Keratinocyte (primary cell): ENCODE data around the gene ZC3H14. TPM values are rescaled to one million over a fixed set of nuclear protein-coding genes. Genes with fewer than 3 reads are reported as not detected.

Experiments used
- DNase-seq: peaks from one replicate; pipeline ENCODE4 v3.0.0-alpha.2; 2011; ENCODE audit warnings: low read depth, missing footprints, low spot score
- FAIRE-seq: peaks from 2 replicates; lab custom pipeline; 2011; peaks lifted over from hg19 to GRCh38; lab: Jason Lieb, UNC
- H2AFZ ChIP-seq: 2 replicates; pipeline ENCODE4 v1.6.0; 2012; ENCODE audit warnings: low read length, control low read depth, inconsistent platforms; ENCODE audit not compliant: control insufficient read depth
- H3K27ac ChIP-seq: 2 replicates; pipeline ENCODE4 v1.5.1; 2011; ENCODE audit warnings: low read length; ENCODE audit not compliant: control insufficient read depth, insufficient read depth
- H3K27me3 ChIP-seq: 3 replicates; pipeline ENCODE4 v1.6.0; 2011; ENCODE audit warnings: low read length; ENCODE audit not compliant: control insufficient read depth, insufficient read depth; ENCODE audit errors: extremely low read depth
- H3K36me3 ChIP-seq, 2 experiments: 2 replicates in 1 of 2; 3 replicates in 1 of 2; pipeline ENCODE4 v1.5.1; 2011; ENCODE audit warnings: low read length in 2 of 2, mild to moderate bottlenecking in 1 of 2; ENCODE audit not compliant: control insufficient read depth in 2 of 2, insufficient read depth in 2 of 2; ENCODE audit errors: extremely low read depth in 1 of 2
- H3K4me1 ChIP-seq: 3 replicates; pipeline ENCODE4 v1.5.1; 2011; ENCODE audit warnings: low read length; ENCODE audit not compliant: control insufficient read depth, insufficient read depth; ENCODE audit errors: extremely low read depth
- H3K4me2 ChIP-seq: 3 replicates; pipeline ENCODE4 v1.6.0; 2011; ENCODE audit warnings: low read depth, low read length; ENCODE audit not compliant: control insufficient read depth, insufficient read depth; ENCODE audit errors: extremely low read depth
- H3K4me3 ChIP-seq, 3 experiments: fragments of 200-600 bp in 1 of 3; sonication (generic) in 1 of 3; 2 replicates in 2 of 3; 3 replicates in 1 of 3; pipeline ENCODE4 v1.5.1; 2011 to 2016; ENCODE audit warnings: low read length in 3 of 3, mild to moderate bottlenecking in 3 of 3, control low read depth in 2 of 3, inconsistent platforms in 1 of 3, low read depth in 1 of 3, mixed read lengths in 1 of 3, mixed run types in 1 of 3, moderate library complexity in 1 of 3; ENCODE audit not compliant: control insufficient read depth in 2 of 3, insufficient read depth in 2 of 3; ENCODE audit errors: extremely low read depth in 1 of 3
- H3K79me2 ChIP-seq: 2 replicates; pipeline ENCODE4 v1.6.0; 2012; ENCODE audit warnings: low read length; ENCODE audit not compliant: control insufficient read depth, insufficient read depth
- H3K9ac ChIP-seq: 3 replicates; pipeline ENCODE4 v1.6.0; 2011; ENCODE audit warnings: low read length; ENCODE audit not compliant: control insufficient read depth, insufficient read depth; ENCODE audit errors: extremely low read depth
- H3K9me1 ChIP-seq: 3 replicates; pipeline ENCODE4 v1.6.0; 2011; ENCODE audit warnings: low read length; ENCODE audit not compliant: control insufficient read depth, insufficient read depth; ENCODE audit errors: extremely low read depth
- H3K9me3 ChIP-seq: 2 replicates; pipeline ENCODE4 v1.5.1; 2012; ENCODE audit warnings: low read depth, low read length; ENCODE audit not compliant: control insufficient read depth
- H4K20me1 ChIP-seq: 3 replicates; pipeline ENCODE4 v1.6.0; 2011; ENCODE audit warnings: low read length; ENCODE audit not compliant: control insufficient read depth, insufficient read depth; ENCODE audit errors: extremely low read depth
- EZH2 ChIP-seq: IDR thresholded peaks from one replicate; pipeline ENCODE4 v1.6.1; 2012; ENCODE audit warnings: inconsistent platforms, mild to moderate bottlenecking, low read length, moderate library complexity
- dilution Hi-C: fragments of 300-500 bp; cut with MboI; formaldehyde crosslinking; loops from one replicate; pipeline ENCODE4 v1.7.0; 2020; ENCODE audit warnings: low sequenced_read_pairs; ENCODE audit not compliant: extremely low pct_ligation_motif_present
- polyA plus RNA-seq, 5 experiments: library from polyadenylated mRNA; depleted of rRNA in 3 of 5; stranded (reverse) in 3 of 5; stranded (forward) in 1 of 5; unstranded in 1 of 5; fragments of >200 nt; gene quantifications; 1 replicate in 1 of 5; 2 replicates in 3 of 5; 3 replicates in 1 of 5; pipeline versions ENCODE4 v1.2.1 to v1.2.3, GENCODE V29; 2011 to 2012; ENCODE audit warnings: missing spikeins in 2 of 5, low read depth in 1 of 5, low replicate concordance in 1 of 5
- TF ChIP-seq, protein P1 (sequence below), 3 experiments: IDR thresholded peaks in 1 of 3; conservative IDR thresholded peaks in 1 of 3; optimal IDR thresholded peaks in 1 of 3; 2 replicates in 2 of 3; 3 replicates in 1 of 3; pipeline versions ENCODE3 to v1.5.1; 2011; ENCODE audit warnings: low read length in 3 of 3, mild to moderate bottlenecking in 3 of 3, moderate library complexity in 2 of 3, control low read depth in 1 of 3, inconsistent platforms in 1 of 3; ENCODE audit not compliant: insufficient read depth in 2 of 3; ENCODE audit errors: extremely low read depth in 1 of 3

Gene ZC3H14
- polyA plus RNA-seq, 1 donor (not counting 4 experiments of a cell fraction or from before 2014, with no cell fraction given): 129 TPM

GRCh38 chr14:88535149-88535548, 27.7 kb upstream of the ZC3H14 start:
- Histone ChIP-seq H3K9ac (no peak overlapping the region), H3K79me2 (peaks cover 14% of the 10 kb centered on the region), H3K27ac (no peak overlapping the region), H3K9me1 (peaks cover 3% of the 10 kb centered on the region), H4K20me1 (no peaks in the 10 kb centered on the region), H3K4me1 (no peaks in the 10 kb centered on the region), H3K4me2 (no peak overlapping the region), H3K9me3 (no peaks in the 10 kb centered on the region), H3K27me3 (no peaks in the 10 kb centered on the region), H3K4me3 (no peak overlapping the region), H3K36me3 (peaks cover 0 to 6% of the 10 kb centered on the region in 2 experiments), H2AFZ (no peak overlapping the region)
- dilution Hi-C loops: no loop called here
- no peak for DNase-seq
- FAIRE-seq: no peak
- no peak for TF ChIP-seq EZH2
- TF ChIP-seq, protein P1, sequence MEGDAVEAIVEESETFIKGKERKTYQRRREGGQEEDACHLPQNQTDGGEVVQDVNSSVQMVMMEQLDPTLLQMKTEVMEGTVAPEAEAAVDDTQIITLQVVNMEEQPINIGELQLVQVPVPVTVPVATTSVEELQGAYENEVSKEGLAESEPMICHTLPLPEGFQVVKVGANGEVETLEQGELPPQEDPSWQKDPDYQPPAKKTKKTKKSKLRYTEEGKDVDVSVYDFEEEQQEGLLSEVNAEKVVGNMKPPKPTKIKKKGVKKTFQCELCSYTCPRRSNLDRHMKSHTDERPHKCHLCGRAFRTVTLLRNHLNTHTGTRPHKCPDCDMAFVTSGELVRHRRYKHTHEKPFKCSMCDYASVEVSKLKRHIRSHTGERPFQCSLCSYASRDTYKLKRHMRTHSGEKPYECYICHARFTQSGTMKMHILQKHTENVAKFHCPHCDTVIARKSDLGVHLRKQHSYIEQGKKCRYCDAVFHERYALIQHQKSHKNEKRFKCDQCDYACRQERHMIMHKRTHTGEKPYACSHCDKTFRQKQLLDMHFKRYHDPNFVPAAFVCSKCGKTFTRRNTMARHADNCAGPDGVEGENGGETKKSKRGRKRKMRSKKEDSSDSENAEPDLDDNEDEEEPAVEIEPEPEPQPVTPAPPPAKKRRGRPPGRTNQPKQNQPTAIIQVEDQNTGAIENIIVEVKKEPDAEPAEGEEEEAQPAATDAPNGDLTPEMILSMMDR (optimal IDR thresholded peaks at IDR 0.05 in 1 of 3, IDR thresholded peaks at IDR 0.05 in 1 of 3, conservative IDR thresholded peaks at IDR 0.05 in 1 of 3; ENCODE audit: extremely low read depth in 1 of 3, insufficient read depth in 2 of 3, low read length in 3 of 3): no peak

GRCh38 chr14:88535813-88536212, 27.0 kb upstream of the ZC3H14 start:
- Histone ChIP-seq H3K9ac (no peak overlapping the region), H3K4me1 (no peaks in the 10 kb centered on the region), H3K9me3 (no peaks in the 10 kb centered on the region), H3K4me2 (no peak overlapping the region), H2AFZ (no peak overlapping the region), H3K9me1 (peaks cover 3% of the 10 kb centered on the region), H3K79me2 (peaks cover 19% of the 10 kb centered on the region), H3K27ac (no peak overlapping the region), H3K36me3 (peaks cover 0 to 6% of the 10 kb centered on the region in 2 experiments), H4K20me1 (no peaks in the 10 kb centered on the region), H3K4me3 (no peak overlapping the region), H3K27me3 (no peaks in the 10 kb centered on the region)
- no peak for DNase-seq
- TF ChIP-seq EZH2: no peak
- TF ChIP-seq, protein P1 (optimal IDR thresholded peaks at IDR 0.05 in 1 of 3, IDR thresholded peaks at IDR 0.05 in 1 of 3, conservative IDR thresholded peaks at IDR 0.05 in 1 of 3; ENCODE audit: extremely low read depth in 1 of 3, insufficient read depth in 2 of 3, low read length in 3 of 3): no peak
- dilution Hi-C loops: no loop called here
- FAIRE-seq: no peak
